ENCODE measurements around the gene PPM1B.

PPM1B gene

DNA sequence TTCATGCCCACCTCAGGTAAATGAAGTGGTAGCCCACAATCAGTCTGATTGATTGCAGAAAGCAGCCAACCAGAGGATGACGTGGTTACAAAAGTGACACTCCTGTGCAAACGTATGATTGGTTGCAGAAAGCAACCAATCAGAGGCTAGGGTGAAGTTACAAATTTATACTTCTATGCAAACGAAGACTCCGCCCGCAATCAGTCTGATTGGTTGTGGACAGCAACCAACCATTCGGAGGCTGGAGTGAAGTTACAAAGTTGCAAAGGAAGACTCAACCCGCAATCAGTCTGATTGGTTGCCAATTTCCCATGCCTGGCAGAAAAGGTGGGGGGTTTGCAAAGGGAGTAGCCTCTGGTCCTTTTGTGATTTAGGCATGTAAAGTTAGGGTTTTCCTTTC, 102.6 kb downstream of the PPM1B start:
- DNase-seq (ENCODE audit: insufficient read length, low spot score), result no peak
- no peak for TF ChIP-seq POLR2A (IDR thresholded peaks at IDR 0.05; ENCODE audit: low read depth, low read length)
- FAIRE-seq, result no peak

DNA sequence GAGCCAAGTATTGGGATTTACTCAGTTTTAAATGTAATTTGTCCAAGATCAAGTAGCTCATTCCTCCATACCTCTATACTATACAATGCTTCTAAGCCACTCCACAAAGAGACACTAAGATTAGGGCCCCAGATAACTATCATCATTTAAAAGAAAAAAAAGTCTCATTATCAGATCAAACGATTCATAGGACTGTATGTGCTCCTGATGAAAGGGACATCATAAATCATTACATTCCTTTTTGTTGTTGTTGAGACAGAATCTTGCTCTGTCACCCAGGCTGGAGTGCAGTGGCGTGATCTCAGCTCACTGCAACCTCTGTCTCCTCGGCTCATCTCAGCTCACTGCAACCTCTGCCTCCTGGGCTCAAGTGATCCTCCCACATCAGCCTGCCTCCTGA, 104.4 kb downstream of the PPM1B start:
- DNase-seq (ENCODE audit: insufficient read length, low spot score), result no peak
- FAIRE-seq, result no peak

DNA sequence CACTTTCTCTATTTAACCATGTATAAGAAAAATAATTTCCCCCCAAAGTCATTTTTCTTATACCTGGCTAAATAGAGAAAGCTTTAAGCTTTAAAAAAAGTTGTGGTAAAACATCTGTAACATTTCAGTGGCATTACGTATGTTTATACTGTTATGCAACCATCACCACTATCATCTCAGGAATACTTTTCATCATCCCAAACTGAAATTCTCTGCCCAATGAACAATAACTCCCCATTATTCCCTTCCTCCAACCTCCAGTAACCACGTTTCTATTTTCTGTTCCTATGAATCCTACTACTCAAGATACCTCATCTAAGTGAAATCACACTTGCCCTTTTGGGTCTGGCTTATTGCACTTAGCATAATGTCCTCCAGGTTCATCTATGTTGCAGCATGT, 104.9 kb downstream of the PPM1B start:
- DNase-seq (ENCODE audit: insufficient read length, low spot score) (no peak), FAIRE-seq (no peak)
- no peak for TF ChIP-seq POLR2A (IDR thresholded peaks at IDR 0.05; ENCODE audit: low read depth, low read length)

More for the DNA sequence above, 104.4 kb downstream of the PPM1B start:
- TF ChIP-seq POLR2A (IDR thresholded peaks at IDR 0.05; ENCODE audit: low read depth, low read length), result no peak

DNA sequence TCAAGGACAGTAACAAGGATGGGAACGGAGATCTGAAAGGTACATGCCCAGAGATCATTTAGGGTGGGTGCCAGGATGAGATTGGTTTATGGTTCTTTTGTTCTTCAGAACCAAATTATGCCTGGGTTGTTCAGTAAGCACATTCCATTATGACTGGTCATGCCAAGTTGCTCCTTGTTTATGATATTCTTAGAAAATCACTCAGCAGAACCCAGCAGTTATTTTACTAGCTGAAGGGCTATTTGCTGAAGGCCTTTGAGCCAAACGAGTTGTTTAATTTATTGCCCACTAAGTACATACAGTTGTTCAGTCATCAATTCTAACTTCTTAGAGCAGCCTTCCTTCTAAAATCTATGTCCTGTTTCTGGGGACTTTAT, 107.2 kb downstream of the PPM1B start:
- DNase-seq (ENCODE audit: insufficient read length, low spot score) (no peak), FAIRE-seq (no peak)
- TF ChIP-seq POLR2A (IDR thresholded peaks at IDR 0.05; ENCODE audit: low read depth, low read length), result no peak

DNA sequence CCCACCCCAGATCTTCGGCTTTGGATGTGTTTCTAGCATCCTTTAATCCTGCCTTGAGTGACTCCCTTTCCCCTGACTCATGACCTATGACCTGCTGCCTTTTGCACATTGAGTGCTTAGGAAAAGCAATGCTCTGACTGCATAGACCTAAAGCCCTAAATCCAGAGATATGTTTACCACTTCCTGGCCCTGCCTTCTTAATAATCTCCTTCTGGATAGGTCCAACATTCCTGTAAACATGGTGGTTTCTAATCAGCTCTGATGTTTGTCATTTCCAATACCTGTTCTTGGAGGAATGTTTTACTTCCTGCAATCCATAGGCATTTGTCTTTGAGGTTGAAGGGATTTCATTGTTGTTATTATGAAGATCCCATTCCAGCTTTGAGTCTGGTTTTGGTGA, 108.9 kb downstream of the PPM1B start:
- FAIRE-seq, result no peak

DNA sequence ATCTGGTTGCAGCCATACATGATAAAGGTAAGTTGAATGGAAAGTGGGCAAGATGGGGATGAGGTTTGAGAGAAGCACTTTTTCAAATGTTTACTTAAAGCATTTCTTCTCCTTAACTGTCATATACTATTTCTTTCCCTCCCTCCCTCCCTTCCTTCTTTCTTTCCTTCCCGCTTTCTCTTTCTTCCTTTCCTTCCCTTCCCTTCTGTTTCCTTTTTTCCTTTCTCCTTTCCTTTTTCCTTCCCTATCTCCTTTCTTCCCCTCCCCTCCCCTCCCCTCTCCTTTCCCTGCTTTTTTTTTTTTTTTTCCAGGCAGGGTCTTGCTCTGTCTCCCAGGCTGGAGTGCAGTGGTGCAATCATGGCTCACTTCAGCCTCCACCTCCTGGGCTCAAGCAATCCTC, 112.2 kb downstream of the PPM1B start:
- TF ChIP-seq POLR2A (IDR thresholded peaks at IDR 0.05; ENCODE audit: low read depth, low read length), result no peak
- DNase-seq (ENCODE audit: insufficient read length, low spot score), result no peak
- FAIRE-seq, result no peak

More for the DNA sequence above, 108.9 kb downstream of the PPM1B start:
- TF ChIP-seq POLR2A (IDR thresholded peaks at IDR 0.05; ENCODE audit: low read depth, low read length), result no peak
- no peak for DNase-seq (ENCODE audit: insufficient read length, low spot score)
